Keratinocyte (primary cell): ENCODE data around the gene BCAS3.

Experiments
- EZH2 ChIP-seq: IDR thresholded peaks from one replicate; pipeline ENCODE4 v1.6.1; 2012; ENCODE audit warnings: inconsistent platforms, mild to moderate bottlenecking, low read length, moderate library complexity
- TF ChIP-seq, protein P1 (sequence below), 3 experiments: IDR thresholded peaks in 1 of 3; conservative IDR thresholded peaks in 1 of 3; optimal IDR thresholded peaks in 1 of 3; 2 replicates in 2 of 3; 3 replicates in 1 of 3; pipeline versions ENCODE3 to v1.5.1; 2011; ENCODE audit warnings: low read length in 3 of 3, mild to moderate bottlenecking in 3 of 3, moderate library complexity in 2 of 3, control low read depth in 1 of 3, inconsistent platforms in 1 of 3; ENCODE audit not compliant: insufficient read depth in 2 of 3; ENCODE audit errors: extremely low read depth in 1 of 3

DNA sequence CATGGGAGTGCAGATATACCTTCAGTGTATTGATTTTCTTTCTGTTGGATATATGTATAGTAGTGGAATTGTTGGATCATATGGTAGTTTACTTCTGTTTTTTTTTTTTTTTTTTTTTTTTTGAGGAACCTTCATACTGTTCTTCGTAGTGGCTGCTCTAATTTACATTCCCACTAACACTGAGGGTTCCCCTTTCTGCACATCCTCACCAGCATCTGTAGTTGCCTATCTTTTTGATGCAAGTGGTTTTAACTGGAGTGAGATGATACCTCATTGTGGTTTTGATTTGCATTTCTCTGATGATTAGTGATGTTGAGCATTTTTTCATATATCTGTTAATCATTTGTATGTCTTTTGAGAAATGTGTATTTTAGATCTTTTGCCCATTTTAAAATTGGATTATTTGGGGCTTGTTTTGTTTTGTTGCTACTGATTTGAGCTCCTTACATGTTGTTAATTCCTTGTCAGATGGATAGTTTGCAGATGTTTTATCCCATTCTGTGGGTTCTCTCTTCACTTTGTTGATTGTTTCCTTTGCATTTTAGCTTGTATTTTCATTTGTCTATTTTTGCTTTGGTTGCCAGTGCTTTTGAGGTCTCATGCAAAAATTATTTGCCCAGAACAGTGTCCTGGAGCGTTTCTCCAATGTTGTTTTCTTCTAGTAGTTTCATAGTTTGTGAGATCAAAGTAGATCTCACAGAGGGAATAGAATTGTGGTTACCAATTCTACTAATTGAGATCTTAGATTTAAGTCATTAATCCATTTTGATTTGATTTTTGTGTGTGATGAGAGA is 25.0 kb upstream of the BCAS3 start:
- TF ChIP-seq, protein P1, sequence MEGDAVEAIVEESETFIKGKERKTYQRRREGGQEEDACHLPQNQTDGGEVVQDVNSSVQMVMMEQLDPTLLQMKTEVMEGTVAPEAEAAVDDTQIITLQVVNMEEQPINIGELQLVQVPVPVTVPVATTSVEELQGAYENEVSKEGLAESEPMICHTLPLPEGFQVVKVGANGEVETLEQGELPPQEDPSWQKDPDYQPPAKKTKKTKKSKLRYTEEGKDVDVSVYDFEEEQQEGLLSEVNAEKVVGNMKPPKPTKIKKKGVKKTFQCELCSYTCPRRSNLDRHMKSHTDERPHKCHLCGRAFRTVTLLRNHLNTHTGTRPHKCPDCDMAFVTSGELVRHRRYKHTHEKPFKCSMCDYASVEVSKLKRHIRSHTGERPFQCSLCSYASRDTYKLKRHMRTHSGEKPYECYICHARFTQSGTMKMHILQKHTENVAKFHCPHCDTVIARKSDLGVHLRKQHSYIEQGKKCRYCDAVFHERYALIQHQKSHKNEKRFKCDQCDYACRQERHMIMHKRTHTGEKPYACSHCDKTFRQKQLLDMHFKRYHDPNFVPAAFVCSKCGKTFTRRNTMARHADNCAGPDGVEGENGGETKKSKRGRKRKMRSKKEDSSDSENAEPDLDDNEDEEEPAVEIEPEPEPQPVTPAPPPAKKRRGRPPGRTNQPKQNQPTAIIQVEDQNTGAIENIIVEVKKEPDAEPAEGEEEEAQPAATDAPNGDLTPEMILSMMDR (optimal IDR thresholded peaks at IDR 0.05 in 1 of 3, IDR thresholded peaks at IDR 0.05 in 1 of 3, conservative IDR thresholded peaks at IDR 0.05 in 1 of 3; ENCODE audit: extremely low read depth in 1 of 3, insufficient read depth in 2 of 3, low read length in 3 of 3), result no peak
- TF ChIP-seq EZH2, result no peak
